GM12878 (cell line): ENCODE data around the gene POLD4. TPM values are rescaled to one million over a fixed set of nuclear protein-coding genes. Genes with fewer than 3 reads are reported as not detected.

Experiments used
- CHD1 ChIP-seq: IDR thresholded peaks from 2 replicates; pipeline ENCODE4 v1.6.1; 2012; ENCODE audit warnings: low read depth, low read length, improper control_type of control experiment
- EZH2 ChIP-seq: IDR thresholded peaks from 2 replicates; pipeline ENCODE4 v1.6.1; 2012; ENCODE audit warnings: low read depth, mild to moderate bottlenecking, control low read depth, inconsistent platforms, low read length, borderline replicate concordance; ENCODE audit not compliant: control insufficient read depth
- GATAD2B ChIP-seq: fragments of 450-650 bp; conservative IDR thresholded peaks from 2 replicates; pipeline ENCODE4 v1.6.1; 2017; ENCODE audit warnings: low read depth, mild to moderate bottlenecking, moderate library complexity
- IKZF1 ChIP-seq: fragments of 450-650 bp; conservative IDR thresholded peaks from 2 replicates; pipeline ENCODE4 v1.6.1; 2017; ENCODE audit warnings: antibody characterized with exemption, mild to moderate bottlenecking
- JUND ChIP-seq: IDR thresholded peaks from 2 replicates; pipeline ENCODE4 v1.6.1; 2012; ENCODE audit warnings: low read depth, mild to moderate bottlenecking, low read length, improper control_type of control experiment, moderate library complexity
- KAT2A ChIP-seq: conservative IDR thresholded peaks from 2 replicates; pipeline ENCODE4 v1.6.1; 2011; ENCODE audit warnings: low read depth, low read length; ENCODE audit not compliant: control insufficient read depth
- MXI1 ChIP-seq: fragments of 150-350 bp; IDR thresholded peaks from 2 replicates; pipeline ENCODE4 v1.6.1; 2011; ENCODE audit warnings: low read depth, mild to moderate bottlenecking, inconsistent platforms, low read length, improper control_type of control experiment
- MYB ChIP-seq: fragments of 150-350 bp; IDR thresholded peaks from 2 replicates; pipeline ENCODE4 v1.6.1; 2014; ENCODE audit warnings: mild to moderate bottlenecking, low read depth, low read length, borderline replicate concordance
- PML ChIP-seq: IDR thresholded peaks from 2 replicates; pipeline ENCODE4 v1.6.1; 2012; ENCODE audit warnings: low read length, inconsistent platforms
- POU2F2 ChIP-seq: IDR thresholded peaks from 3 replicates; pipeline ENCODE4 v1.6.1; 2011; ENCODE audit warnings: low read depth, mild to moderate bottlenecking, low read length, borderline replicate concordance
- RAD21 ChIP-seq: IDR thresholded peaks from 2 replicates; pipeline ENCODE4 v1.6.1; 2011; ENCODE audit warnings: mild to moderate bottlenecking, low read depth, low read length, moderate library complexity; ENCODE audit not compliant: insufficient read depth
- REST ChIP-seq: IDR thresholded peaks from 2 replicates; pipeline ENCODE4 v1.6.1; 2012; ENCODE audit warnings: mild to moderate bottlenecking, low read depth, low read length
- SMAD5 ChIP-seq: IDR thresholded peaks from 2 replicates; pipeline ENCODE4 v1.6.1; 2016; ENCODE audit warnings: antibody characterized with exemption, low read depth
- SP1 ChIP-seq: IDR thresholded peaks from one replicate; pipeline ENCODE4 v1.6.1; 2011; ENCODE audit warnings: low read depth, low read length
- SUPT20H ChIP-seq: IDR thresholded peaks from 2 replicates; pipeline ENCODE4 v1.6.1; 2011; ENCODE audit warnings: low read depth, mild to moderate bottlenecking, low read length, moderate library complexity, borderline replicate concordance; ENCODE audit not compliant: control insufficient read depth
- polyA plus RNA-seq, 11 experiments: library from polyadenylated mRNA; depleted of rRNA in 4 of 11; unstranded in 6 of 11; stranded (reverse) in 5 of 11; fragments of >200 nt; fragmentation: Nextera tagmentation in 4 of 11; fragmentation: Illumina TruSeq in 1 of 11; extraction: Ambion mirVana in 4 of 11; extraction: Trizol in 1 of 11; gene quantifications; 1 replicate in 1 of 11; 2 replicates in 10 of 11; pipeline versions ENCODE4 v1.2.1 to v1.2.3, GENCODE V29; 2011 to 2016; ENCODE audit warnings: inconsistent platforms in 2 of 11, missing spikeins in 2 of 11, low read depth in 1 of 11
- total RNA-seq, 4 experiments: library from RNA; depleted of rRNA in 3 of 4; stranded (reverse); fragments of >200 nt in 3 of 4; fragmentation: Illumina TruSeq in 1 of 4; extraction: Trizol in 1 of 4; gene quantifications; 2 replicates each; pipeline versions ENCODE4 v1.2.1 to v1.2.3, GENCODE V29; 2013 to 2021
- TF ChIP-seq, protein P1 (sequence below): fragments of 450-650 bp; IDR thresholded peaks from 2 replicates; pipeline ENCODE4 v1.6.1; 2017; ENCODE audit warnings: low read depth, mild to moderate bottlenecking, moderate library complexity
- TF ChIP-seq, protein P2 (sequence below): IDR thresholded peaks from 2 replicates; pipeline ENCODE4 v1.6.1; 2011; ENCODE audit warnings: borderline replicate concordance, low read depth, mild to moderate bottlenecking, moderate library complexity, low read length; ENCODE audit not compliant: insufficient read depth, poor library complexity, severe bottlenecking

Gene POLD4
- total and polyA plus RNA-seq, 10 of the 15 experiments (the other 5 are each of a cell fraction or from before 2014, with no cell fraction given), result 8.1 to 176 (median 88.1) TPM

GRCh38 chr11:67352546-67353316, 615 bp downstream of the POLD4 start (continued):
- TF ChIP-seq IKZF1 (no peak), POU2F2 (0 out of 3 replicates have a peak, but pooled peaks have one; percentile 10), SMAD5 (no peak), GATAD2B (0 out of 2 replicates have a peak, but pooled peaks have one; percentile 78), SP1 (no peak), PML (no peak), MXI1 (no peak), MYB (no peak), RAD21 (no peak), CHD1 (no peak), EZH2 (no peak), REST (no peak), JUND (no peak), SUPT20H (no peak), KAT2A (no peak)
- TF ChIP-seq, protein P1, sequence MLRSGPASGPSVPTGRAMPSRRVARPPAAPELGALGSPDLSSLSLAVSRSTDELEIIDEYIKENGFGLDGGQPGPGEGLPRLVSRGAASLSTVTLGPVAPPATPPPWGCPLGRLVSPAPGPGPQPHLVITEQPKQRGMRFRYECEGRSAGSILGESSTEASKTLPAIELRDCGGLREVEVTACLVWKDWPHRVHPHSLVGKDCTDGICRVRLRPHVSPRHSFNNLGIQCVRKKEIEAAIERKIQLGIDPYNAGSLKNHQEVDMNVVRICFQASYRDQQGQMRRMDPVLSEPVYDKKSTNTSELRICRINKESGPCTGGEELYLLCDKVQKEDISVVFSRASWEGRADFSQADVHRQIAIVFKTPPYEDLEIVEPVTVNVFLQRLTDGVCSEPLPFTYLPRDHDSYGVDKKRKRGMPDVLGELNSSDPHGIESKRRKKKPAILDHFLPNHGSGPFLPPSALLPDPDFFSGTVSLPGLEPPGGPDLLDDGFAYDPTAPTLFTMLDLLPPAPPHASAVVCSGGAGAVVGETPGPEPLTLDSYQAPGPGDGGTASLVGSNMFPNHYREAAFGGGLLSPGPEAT, result no peak
- TF ChIP-seq, protein P2, sequence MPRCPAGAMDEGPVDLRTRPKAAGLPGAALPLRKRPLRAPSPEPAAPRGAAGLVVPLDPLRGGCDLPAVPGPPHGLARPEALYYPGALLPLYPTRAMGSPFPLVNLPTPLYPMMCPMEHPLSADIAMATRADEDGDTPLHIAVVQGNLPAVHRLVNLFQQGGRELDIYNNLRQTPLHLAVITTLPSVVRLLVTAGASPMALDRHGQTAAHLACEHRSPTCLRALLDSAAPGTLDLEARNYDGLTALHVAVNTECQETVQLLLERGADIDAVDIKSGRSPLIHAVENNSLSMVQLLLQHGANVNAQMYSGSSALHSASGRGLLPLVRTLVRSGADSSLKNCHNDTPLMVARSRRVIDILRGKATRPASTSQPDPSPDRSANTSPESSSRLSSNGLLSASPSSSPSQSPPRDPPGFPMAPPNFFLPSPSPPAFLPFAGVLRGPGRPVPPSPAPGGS, result no peak
